ENCODE data around the gene MORC2.
A peak's percentile ranks its signal among the peaks of the same experiment; 100 is the strongest.

MORC2 gene

GRCh38 chr22:30903876-30904460 is 64.6 kb downstream of the MORC2 start (continued):
- TF ChIP-seq, protein P1, sequence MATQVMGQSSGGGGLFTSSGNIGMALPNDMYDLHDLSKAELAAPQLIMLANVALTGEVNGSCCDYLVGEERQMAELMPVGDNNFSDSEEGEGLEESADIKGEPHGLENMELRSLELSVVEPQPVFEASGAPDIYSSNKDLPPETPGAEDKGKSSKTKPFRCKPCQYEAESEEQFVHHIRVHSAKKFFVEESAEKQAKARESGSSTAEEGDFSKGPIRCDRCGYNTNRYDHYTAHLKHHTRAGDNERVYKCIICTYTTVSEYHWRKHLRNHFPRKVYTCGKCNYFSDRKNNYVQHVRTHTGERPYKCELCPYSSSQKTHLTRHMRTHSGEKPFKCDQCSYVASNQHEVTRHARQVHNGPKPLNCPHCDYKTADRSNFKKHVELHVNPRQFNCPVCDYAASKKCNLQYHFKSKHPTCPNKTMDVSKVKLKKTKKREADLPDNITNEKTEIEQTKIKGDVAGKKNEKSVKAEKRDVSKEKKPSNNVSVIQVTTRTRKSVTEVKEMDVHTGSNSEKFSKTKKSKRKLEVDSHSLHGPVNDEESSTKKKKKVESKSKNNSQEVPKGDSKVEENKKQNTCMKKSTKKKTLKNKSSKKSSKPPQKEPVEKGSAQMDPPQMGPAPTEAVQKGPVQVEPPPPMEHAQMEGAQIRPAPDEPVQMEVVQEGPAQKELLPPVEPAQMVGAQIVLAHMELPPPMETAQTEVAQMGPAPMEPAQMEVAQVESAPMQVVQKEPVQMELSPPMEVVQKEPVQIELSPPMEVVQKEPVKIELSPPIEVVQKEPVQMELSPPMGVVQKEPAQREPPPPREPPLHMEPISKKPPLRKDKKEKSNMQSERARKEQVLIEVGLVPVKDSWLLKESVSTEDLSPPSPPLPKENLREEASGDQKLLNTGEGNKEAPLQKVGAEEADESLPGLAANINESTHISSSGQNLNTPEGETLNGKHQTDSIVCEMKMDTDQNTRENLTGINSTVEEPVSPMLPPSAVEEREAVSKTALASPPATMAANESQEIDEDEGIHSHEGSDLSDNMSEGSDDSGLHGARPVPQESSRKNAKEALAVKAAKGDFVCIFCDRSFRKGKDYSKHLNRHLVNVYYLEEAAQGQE (tag by site-specific recombination; IDR thresholded peaks at IDR 0.05), result no peak
- no peak for TF ChIP-seq YY1 (tag by site-specific recombination; IDR thresholded peaks at IDR 0.05)
- TF ChIP-seq ZNF16 (tag by site-specific recombination; IDR thresholded peaks at IDR 0.05; ENCODE audit: low read depth), result no peak
- TF ChIP-seq PRDM6 (tag by site-specific recombination; IDR thresholded peaks at IDR 0.05), result no peak
- TF ChIP-seq ZFP41 (tag by site-specific recombination; IDR thresholded peaks at IDR 0.05; ENCODE audit: borderline replicate concordance), result no peak
- TF ChIP-seq SCRT2 (tag by site-specific recombination; IDR thresholded peaks at IDR 0.05), result no peak

- Histone ChIP-seq H3K36me3 (ENCODE audit: control insufficient read depth in 2 of 2, insufficient read depth in 1 of 2, low read length in 2 of 2) (peaks cover 11 to 18% of the 10 kb centered on the region in 2 experiments; a peak in 2 of 3 replicates), H3K27ac (ENCODE audit: extremely low read depth, low read depth, low read length) (no peak overlapping the region), H3K4me1 (ENCODE audit: control insufficient read depth, insufficient read depth, low read length) (no peaks in the 10 kb centered on the region), H3K4me3 (ENCODE audit: low read depth, low read length) (no peak overlapping the region), H3K9me3 (ENCODE audit: control insufficient read depth, insufficient read depth, low read depth, low read length) (no peaks in the 10 kb centered on the region)
- ChIA-PET CTCF (interaction anchor here (0.6 to 1.7 kb wide), 4 partner anchors 9 to 17 kb away, joined by 3 to 8 read pairs (median 3); no protein-coding TSS in a partner anchor), POLR2A (no interaction called here)
- TF ChIP-seq WT1 (tag by site-specific recombination; IDR thresholded peaks at IDR 0.05) (no peak), ZNF837 (tag by site-specific recombination; IDR thresholded peaks at IDR 0.05) (no peak), SCRT1 (tag by site-specific recombination; IDR thresholded peaks at IDR 0.05; ENCODE audit: borderline replicate concordance) (peak; percentile 73), SCRT2 (tag by site-specific recombination; IDR thresholded peaks at IDR 0.05) (peak; percentile 90), ZNF133 (tag by site-specific recombination; IDR thresholded peaks at IDR 0.05) (no peak), ZNF704 (tag by site-specific recombination; IDR thresholded peaks at IDR 0.05) (no peak), ZNF292 (tag by site-specific recombination; IDR thresholded peaks at IDR 0.05; ENCODE audit: borderline replicate concordance, low read depth) (no peak), ZNF311 (tag by site-specific recombination; IDR thresholded peaks at IDR 0.05; ENCODE audit: borderline replicate concordance) (no peak)
Measured at GRCh38 chr22:30902496-30903357, 65.8 kb downstream of the MORC2 start.

DNA sequence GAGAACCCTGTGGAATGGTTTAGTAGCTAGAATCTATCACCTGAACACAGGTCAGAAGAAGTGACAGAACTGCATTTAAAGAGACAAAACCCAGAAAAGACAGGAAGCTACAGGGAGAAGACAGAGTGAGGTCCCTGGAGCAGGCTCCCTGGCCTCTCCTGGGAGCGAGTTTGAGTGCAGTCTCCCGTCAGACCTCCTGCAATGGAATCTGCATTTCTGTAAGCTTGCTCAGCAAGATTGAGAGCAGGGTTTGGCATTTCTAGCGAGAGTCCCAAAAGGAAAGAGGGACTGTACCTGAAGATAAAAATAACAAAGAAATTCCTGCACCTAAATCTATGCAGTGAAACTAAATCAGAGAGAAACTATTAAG is 74.2 kb downstream of the MORC2 start:
- POLR2A ChIA-PET, result no interaction called here
- CTCF ChIA-PET, result interaction anchor here (0.7 to 1.8 kb wide), 3 partner anchors 25 to 254 kb away, joined by 3 to 8 read pairs (median 6); no protein-coding TSS in a partner anchor
- Histone ChIP-seq H3K36me3 (ENCODE audit: control insufficient read depth in 2 of 2, insufficient read depth in 1 of 2, low read length in 2 of 2) (peaks cover 5 to 53% of the 10 kb centered on the region in 2 experiments; a peak in 2 of 3 replicates), H3K4me1 (ENCODE audit: control insufficient read depth, insufficient read depth, low read length) (no peaks in the 10 kb centered on the region), H3K27ac (ENCODE audit: extremely low read depth, low read depth, low read length) (no peak overlapping the region), H3K9me3 (ENCODE audit: control insufficient read depth, insufficient read depth, low read depth, low read length) (no peaks in the 10 kb centered on the region), H3K4me3 (ENCODE audit: low read depth, low read length) (no peak overlapping the region)
- TF ChIP-seq, protein P2, sequence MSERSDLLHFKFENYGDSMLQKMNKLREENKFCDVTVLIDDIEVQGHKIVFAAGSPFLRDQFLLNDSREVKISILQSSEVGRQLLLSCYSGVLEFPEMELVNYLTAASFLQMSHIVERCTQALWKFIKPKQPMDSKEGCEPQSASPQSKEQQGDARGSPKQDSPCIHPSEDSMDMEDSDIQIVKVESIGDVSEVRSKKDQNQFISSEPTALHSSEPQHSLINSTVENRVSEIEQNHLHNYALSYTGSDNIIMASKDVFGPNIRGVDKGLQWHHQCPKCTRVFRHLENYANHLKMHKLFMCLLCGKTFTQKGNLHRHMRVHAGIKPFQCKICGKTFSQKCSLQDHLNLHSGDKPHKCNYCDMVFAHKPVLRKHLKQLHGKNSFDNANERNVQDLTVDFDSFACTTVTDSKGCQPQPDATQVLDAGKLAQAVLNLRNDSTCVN (tag by site-specific recombination; optimal IDR thresholded peaks at IDR 0.05), result no peak
- TF ChIP-seq ZNF223 (tag by site-specific recombination; IDR thresholded peaks at IDR 0.05) (no peak), ZNF549 (tag by site-specific recombination; IDR thresholded peaks at IDR 0.05) (no peak), KLF16 (tag by site-specific recombination; IDR thresholded peaks at IDR 0.05) (no peak), ZSCAN23 (tag by site-specific recombination; IDR thresholded peaks at IDR 0.05) (no peak)
- TF ChIP-seq, protein P3, sequence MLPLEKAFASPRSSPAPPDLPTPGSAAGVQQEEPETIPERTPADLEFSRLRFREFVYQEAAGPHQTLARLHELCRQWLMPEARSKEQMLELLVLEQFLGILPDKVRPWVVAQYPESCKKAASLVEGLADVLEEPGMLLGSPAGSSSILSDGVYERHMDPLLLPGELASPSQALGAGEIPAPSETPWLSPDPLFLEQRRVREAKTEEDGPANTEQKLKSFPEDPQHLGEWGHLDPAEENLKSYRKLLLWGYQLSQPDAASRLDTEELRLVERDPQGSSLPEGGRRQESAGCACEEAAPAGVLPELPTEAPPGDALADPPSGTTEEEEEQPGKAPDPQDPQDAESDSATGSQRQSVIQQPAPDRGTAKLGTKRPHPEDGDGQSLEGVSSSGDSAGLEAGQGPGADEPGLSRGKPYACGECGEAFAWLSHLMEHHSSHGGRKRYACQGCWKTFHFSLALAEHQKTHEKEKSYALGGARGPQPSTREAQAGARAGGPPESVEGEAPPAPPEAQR (tag by site-specific recombination; IDR thresholded peaks at IDR 0.05), result no peak
